NT2/D1 (cell line): ENCODE measurements around the gene NMNAT1.

Experiments used
- YY1 ChIP-seq: IDR thresholded peaks from 2 replicates; pipeline ENCODE4 v1.6.1; 2011; ENCODE audit not compliant: insufficient read length, insufficient read depth
- ZNF274 ChIP-seq: IDR thresholded peaks from 2 replicates; pipeline ENCODE4 v1.6.1; 2011; ENCODE audit warnings: mild to moderate bottlenecking, low read depth, low read length

- TF ChIP-seq YY1, result no peak
- TF ChIP-seq ZNF274, result no peak
Observed at GRCh38 chr1:9901148-9902059, 41.9 kb upstream of the NMNAT1 start.
